GM12872 (cell line): ENCODE measurements around the gene OR51S1.

Experiments
- CTCF ChIP-seq: IDR thresholded peaks from 3 replicates; pipeline ENCODE4 v1.5.1; 2011; ENCODE audit warnings: low read depth, mild to moderate bottlenecking, low read length, moderate library complexity; ENCODE audit not compliant: insufficient read depth

Gene OR51S1

GRCh38 chr11:4881860-4882500 is 33.0 kb upstream of the OR51S1 start, which contains the start of gene OR51T1:
TSS of gene OR51T1 (plus strand) at chr11:4881900. CDS start at chr11:4881900, 0 bp downstream.
- TF ChIP-seq CTCF, result no peak

GRCh38 chr11:4881188-4881587 is 32.2 kb upstream of the OR51S1 start:
- TF ChIP-seq CTCF, result no peak

GRCh38 chr11:4865855-4866254 is 16.8 kb upstream of the OR51S1 start:
- TF ChIP-seq CTCF, result no peak

- no peak for TF ChIP-seq CTCF
Observed at GRCh38 chr11:4863876-4864275, 14.9 kb upstream of the OR51S1 start.

- no peak for TF ChIP-seq CTCF
Observed at GRCh38 chr11:4862447-4863236, 13.6 kb upstream of the OR51S1 start.

GRCh38 chr11:4851033-4851432 is 2.0 kb upstream of the OR51S1 start:
- no peak for TF ChIP-seq CTCF

- TF ChIP-seq CTCF, result no peak
Observed at GRCh38 chr11:4839851-4840549, 9.0 kb downstream of the OR51S1 start.
